ENCODE measurements around the gene TMEM131L.
"Not testable (repeated sequence)": the region's sequence is repeated elsewhere in the genome, so short reads cannot be mapped to it uniquely, and the experiment has no call there.

The TMEM131L gene

GRCh38 chr4:153489856-153490558 lies 23.8 kb downstream of the TMEM131L start:
- Mint-ChIP-seq H3K4me1 (ENCODE audit: low read depth) (peaks cover 32% of the 10 kb centered on the region), H3K27ac (no peak overlapping the region), H3K9me3 (no peaks in the 10 kb centered on the region), H3K36me3 (ENCODE audit: low read depth) (peaks cover 1% of the 10 kb centered on the region), H3K4me3 (no peak overlapping the region), H3K27me3 (no peaks in the 10 kb centered on the region)
- intact Hi-C loops (cut with micrococcal nuclease): no loop called here

GRCh38 chr4:153490985-153491483 lies 24.9 kb downstream of the TMEM131L start:
- Mint-ChIP-seq H3K36me3 (ENCODE audit: low read depth) (peaks cover 7% of the 10 kb centered on the region), H3K4me3 (no peak overlapping the region), H3K27me3 (no peaks in the 10 kb centered on the region), H3K4me1 (ENCODE audit: low read depth) (peaks cover 32% of the 10 kb centered on the region), H3K27ac (no peak overlapping the region), H3K9me3 (no peaks in the 10 kb centered on the region)
- intact Hi-C loops (cut with micrococcal nuclease): no loop called here

GRCh38 chr4:153494562-153494961 lies 28.4 kb downstream of the TMEM131L start:
- Mint-ChIP-seq H3K27me3 (no peaks in the 10 kb centered on the region), H3K36me3 (ENCODE audit: low read depth) (peaks cover 11% of the 10 kb centered on the region), H3K27ac (no peak overlapping the region), H3K4me1 (ENCODE audit: low read depth) (peaks cover 7% of the 10 kb centered on the region), H3K4me3 (no peak overlapping the region), H3K9me3 (no peaks in the 10 kb centered on the region)
- intact Hi-C loops (cut with micrococcal nuclease): no loop called here

- intact Hi-C loops (cut with micrococcal nuclease): no loop called here
- peaks cover 5% of the 10 kb centered on the region for H3K4me1 Mint-ChIP-seq (ENCODE audit: low read depth)
- H3K36me3 Mint-ChIP-seq (ENCODE audit: low read depth): peaks cover 16% of the 10 kb centered on the region
- no peak overlapping the region for H3K4me3 Mint-ChIP-seq
- no peaks in the 10 kb centered on the region for H3K27me3 Mint-ChIP-seq
- no peaks in the 10 kb centered on the region for H3K9me3 Mint-ChIP-seq
- no peak overlapping the region for H3K27ac Mint-ChIP-seq
These were observed 29.5 kb downstream of the TMEM131L start for GRCh38 chr4:153495480-153496193.

- Mint-ChIP-seq H3K9me3 (no peaks in the 10 kb centered on the region), H3K4me1 (ENCODE audit: low read depth) (no peaks in the 10 kb centered on the region), H3K27me3 (no peaks in the 10 kb centered on the region), H3K36me3 (ENCODE audit: low read depth) (peaks cover 16% of the 10 kb centered on the region), H3K27ac (no peak overlapping the region), H3K4me3 (no peak overlapping the region)
- intact Hi-C loops (cut with micrococcal nuclease): no loop called here
These were observed 31.0 kb downstream of the TMEM131L start for GRCh38 chr4:153497091-153497531.

- no peak overlapping the region for H3K4me3 Mint-ChIP-seq
- peaks cover 16% of the 10 kb centered on the region for H3K36me3 Mint-ChIP-seq (ENCODE audit: low read depth)
- H3K4me1 Mint-ChIP-seq (ENCODE audit: low read depth): no peaks in the 10 kb centered on the region
- no peak overlapping the region for H3K27ac Mint-ChIP-seq
- intact Hi-C loops (cut with micrococcal nuclease): no loop called here
- H3K27me3 Mint-ChIP-seq: no peaks in the 10 kb centered on the region
- no peaks in the 10 kb centered on the region for H3K9me3 Mint-ChIP-seq
These were observed 32.1 kb downstream of the TMEM131L start for GRCh38 chr4:153497988-153498967.

- H3K36me3 Mint-ChIP-seq (ENCODE audit: low read depth): peaks cover 16% of the 10 kb centered on the region
- no peaks in the 10 kb centered on the region for H3K27me3 Mint-ChIP-seq
- H3K27ac Mint-ChIP-seq: no peak overlapping the region
- intact Hi-C loops (cut with micrococcal nuclease): no loop called here
- no peaks in the 10 kb centered on the region for H3K9me3 Mint-ChIP-seq
- no peaks in the 10 kb centered on the region for H3K4me1 Mint-ChIP-seq (ENCODE audit: low read depth)
- no peak overlapping the region for H3K4me3 Mint-ChIP-seq
These were observed 32.8 kb downstream of the TMEM131L start for GRCh38 chr4:153499005-153499404.

- no peaks in the 10 kb centered on the region for H3K27me3 Mint-ChIP-seq
- H3K27ac Mint-ChIP-seq: no peak overlapping the region
- H3K4me3 Mint-ChIP-seq: no peak overlapping the region
- peaks cover 15% of the 10 kb centered on the region for H3K4me1 Mint-ChIP-seq (ENCODE audit: low read depth)
- H3K36me3 Mint-ChIP-seq (ENCODE audit: low read depth): peaks cover 9% of the 10 kb centered on the region
- no peaks in the 10 kb centered on the region for H3K9me3 Mint-ChIP-seq
- intact Hi-C loops (cut with micrococcal nuclease): no loop called here
These were observed 35.4 kb downstream of the TMEM131L start for GRCh38 chr4:153501578-153501977.

GRCh38 chr4:153502584-153502983 lies 36.4 kb downstream of the TMEM131L start:
- Mint-ChIP-seq H3K4me3 (no peak overlapping the region), H3K9me3 (no peaks in the 10 kb centered on the region), H3K27me3 (no peaks in the 10 kb centered on the region), H3K27ac (no peak overlapping the region), H3K36me3 (ENCODE audit: low read depth) (peaks cover 9% of the 10 kb centered on the region), H3K4me1 (ENCODE audit: low read depth) (peaks cover 15% of the 10 kb centered on the region)
- intact Hi-C loops (cut with micrococcal nuclease): no loop called here

- Mint-ChIP-seq H3K4me3 (no peak overlapping the region), H3K27me3 (no peaks in the 10 kb centered on the region), H3K36me3 (ENCODE audit: low read depth) (peaks cover 9% of the 10 kb centered on the region), H3K27ac (no peak overlapping the region), H3K9me3 (no peaks in the 10 kb centered on the region), H3K4me1 (ENCODE audit: low read depth) (peaks cover 15% of the 10 kb centered on the region)
- intact Hi-C loops (cut with micrococcal nuclease): no loop called here
These were observed 40.5 kb downstream of the TMEM131L start for GRCh38 chr4:153506341-153507309.

GRCh38 chr4:153507310-153508073 lies 41.3 kb downstream of the TMEM131L start:
- Mint-ChIP-seq H3K27ac (no peak overlapping the region), H3K9me3 (no peaks in the 10 kb centered on the region), H3K4me3 (no peak overlapping the region), H3K4me1 (ENCODE audit: low read depth) (peaks cover 15% of the 10 kb centered on the region), H3K36me3 (ENCODE audit: low read depth) (peaks cover 9% of the 10 kb centered on the region), H3K27me3 (no peaks in the 10 kb centered on the region)
- intact Hi-C loops (cut with micrococcal nuclease): no loop called here

- H3K4me1 Mint-ChIP-seq (ENCODE audit: low read depth): peaks cover 19% of the 10 kb centered on the region
- H3K27me3 Mint-ChIP-seq; H3K27ac Mint-ChIP-seq; H3K4me3 Mint-ChIP-seq; intact Hi-C loops (cut with micrococcal nuclease); H3K36me3 Mint-ChIP-seq (ENCODE audit: low read depth); H3K9me3 Mint-ChIP-seq: not testable (repeated sequence)
These were observed 43.1 kb downstream of the TMEM131L start for GRCh38 chr4:153509212-153509611.

Measured in dendritic cell treated with granulocyte-macrophage colony-stimulating factor and Interleukin-4, amounts not matched to agents 40 ng/mL and 50 ng/mL, for 4 days (primary cell).